ENCODE measurements around the gene WDR81. TPM values are rescaled to one million over a fixed set of nuclear protein-coding genes. Genes with fewer than 3 reads are reported as not detected.

Gene WDR81
- total RNA-seq, 1 donor from 2014 or later: 13.2 TPM

GRCh38 chr17:1726626-1727257 is 2.2 kb downstream of the WDR81 start:
- Mint-ChIP-seq H3K4me1 (peaks cover 6% of the 10 kb centered on the region), H3K4me3 (no peak overlapping the region), H3K27me3 (ENCODE audit: low read depth) (no peaks in the 10 kb centered on the region), H3K36me3 (ENCODE audit: low read depth) (no peaks in the 10 kb centered on the region), H3K27ac (ENCODE audit: unreplicated experiment) (no peak overlapping the region), H3K9me3 (no peaks in the 10 kb centered on the region)
- DNase-seq (ENCODE audit: low read depth, low spot score): no peak
- no peak for TF ChIP-seq CTCF (conservative IDR thresholded peaks at IDR 0.05)

GRCh38 chr17:1727258-1727789 is 2.8 kb downstream of the WDR81 start:
- H3K27me3 Mint-ChIP-seq (ENCODE audit: low read depth): no peaks in the 10 kb centered on the region
- H3K9me3 Mint-ChIP-seq: no peaks in the 10 kb centered on the region

GRCh38 chr17:1727876-1728630 is 3.5 kb downstream of the WDR81 start:
- Mint-ChIP-seq H3K27ac (ENCODE audit: unreplicated experiment) (peak overlapping the region; percentile 27), H3K27me3 (ENCODE audit: low read depth) (no peaks in the 10 kb centered on the region), H3K9me3 (no peaks in the 10 kb centered on the region), H3K4me1 (peaks cover 3% of the 10 kb centered on the region), H3K4me3 (peak overlapping the region; percentile 25), H3K36me3 (ENCODE audit: low read depth) (no peaks in the 10 kb centered on the region)
- no peak for TF ChIP-seq CTCF (conservative IDR thresholded peaks at IDR 0.05)
- DNase-seq (ENCODE audit: low read depth, low spot score): no peak

More at GRCh38 chr17:1727258-1727789, 2.8 kb downstream of the WDR81 start:
- Mint-ChIP-seq H3K4me3 (no peak overlapping the region), H3K4me1 (peaks cover 6% of the 10 kb centered on the region), H3K36me3 (ENCODE audit: low read depth) (no peaks in the 10 kb centered on the region), H3K27ac (ENCODE audit: unreplicated experiment) (no peak overlapping the region)
- DNase-seq (ENCODE audit: low read depth, low spot score): no peak
- no peak for TF ChIP-seq CTCF (conservative IDR thresholded peaks at IDR 0.05)

- no peaks in the 10 kb centered on the region for H3K27me3 Mint-ChIP-seq (ENCODE audit: low read depth)
- H3K36me3 Mint-ChIP-seq (ENCODE audit: low read depth): no peaks in the 10 kb centered on the region
- H3K4me1 Mint-ChIP-seq: no peaks in the 10 kb centered on the region
- no peaks in the 10 kb centered on the region for H3K9me3 Mint-ChIP-seq
- no peak overlapping the region for H3K27ac Mint-ChIP-seq (ENCODE audit: unreplicated experiment)
- H3K4me3 Mint-ChIP-seq: no peak overlapping the region
- DNase-seq (ENCODE audit: low read depth, low spot score): no peak
- TF ChIP-seq CTCF (conservative IDR thresholded peaks at IDR 0.05): no peak
These were observed 5.4 kb downstream of the WDR81 start for GRCh38 chr17:1729966-1730325.

GRCh38 chr17:1730326-1731193 is 6.1 kb downstream of the WDR81 start:
- Mint-ChIP-seq H3K27ac (ENCODE audit: unreplicated experiment) (no peak overlapping the region), H3K36me3 (ENCODE audit: low read depth) (no peaks in the 10 kb centered on the region), H3K27me3 (ENCODE audit: low read depth) (no peaks in the 10 kb centered on the region), H3K4me1 (no peaks in the 10 kb centered on the region), H3K4me3 (no peak overlapping the region), H3K9me3 (no peaks in the 10 kb centered on the region)
- no peak for TF ChIP-seq CTCF (conservative IDR thresholded peaks at IDR 0.05)
- DNase-seq (ENCODE audit: low read depth, low spot score): no peak

All from neural crest cell (in vitro differentiated cells).